MG63 (cell line): ENCODE measurements around the gene FAM217A. TPM values are rescaled to one million over a fixed set of nuclear protein-coding genes. Genes with fewer than 3 reads are reported as not detected.

Source experiments
- total RNA-seq: library from RNA; depleted of rRNA; stranded (reverse); fragments of >200 nt; shearing (Covaris generic); gene quantifications from 2 replicates; pipeline ENCODE4 v1.2.3, GENCODE V29; 2014; ENCODE audit warnings: low replicate concordance; rRNA removed

The FAM217A gene
- total RNA-seq, 1 experiment from 2014 or later = not detected

Other genes with a start within 250 kb of the FAM217A start
- gene FAM50B, start 229.8 kb downstream of the FAM217A start, total RNA-seq = not detected in 2 replicates
- 45.9 and 64.2 TPM in 2 replicates for gene ECI2, start 56.4 kb upstream of the FAM217A start, total RNA-seq